Fibroblast of lung (primary cell): ENCODE data around the gene DVL3. TPM values are rescaled to one million over a fixed set of nuclear protein-coding genes. Genes with fewer than 3 reads are reported as not detected.
"Not testable (repeated sequence)": the region's sequence is repeated elsewhere in the genome, so short reads cannot be mapped to it uniquely, and the experiment has no call there.

ENCODE experiments used
- DNase-seq, 2 donors: peaks; one replicate each; pipeline versions ENCODE4 v3.0.0 to v3.0.0-alpha.2; 2010; ENCODE audit warnings: low read depth in 2 of 2
- H2AFZ ChIP-seq: 2 replicates; pipeline ENCODE4 v1.5.1; 2012; ENCODE audit warnings: low read length, control low read depth, inconsistent platforms
- H3K27ac ChIP-seq: 2 replicates; pipeline ENCODE4 v1.5.1; 2011; ENCODE audit warnings: low read length, control low read depth; ENCODE audit not compliant: insufficient read depth
- H3K27me3 ChIP-seq: 2 replicates; pipeline ENCODE4 v1.5.1; 2011; ENCODE audit warnings: mild to moderate bottlenecking, low read length; ENCODE audit not compliant: control insufficient read depth, insufficient read depth
- H3K36me3 ChIP-seq: 2 replicates; pipeline ENCODE4 v1.5.1; 2011; ENCODE audit warnings: low read length; ENCODE audit not compliant: control insufficient read depth, insufficient read depth
- H3K4me1 ChIP-seq: 2 replicates; pipeline ENCODE4 v1.5.1; 2011; ENCODE audit warnings: low read length; ENCODE audit not compliant: control insufficient read depth, insufficient read depth; ENCODE audit errors: extremely low read depth
- H3K4me2 ChIP-seq: 2 replicates; pipeline ENCODE4 v1.5.1; 2011; ENCODE audit warnings: low read length, control low read depth; ENCODE audit not compliant: insufficient read depth; ENCODE audit errors: extremely low read depth
- H3K4me3 ChIP-seq, 4 experiments: fragments of 200-600 bp in 1 of 4; sonication (generic) in 1 of 4; replicated peaks in 1 of 4; 2 replicates each; pipeline ENCODE4 v1.5.1; 2011 to 2016; ENCODE audit warnings: low read length in 4 of 4, low read depth in 3 of 4, mild to moderate bottlenecking in 3 of 4, control low read depth in 2 of 4, inconsistent platforms in 1 of 4, mixed read lengths in 1 of 4; ENCODE audit not compliant: insufficient read depth in 1 of 4; ENCODE audit errors: control extremely low read depth in 1 of 4
- H3K79me2 ChIP-seq: 2 replicates; pipeline ENCODE4 v1.5.1; 2012; ENCODE audit warnings: mild to moderate bottlenecking, low read length, inconsistent platforms; ENCODE audit not compliant: control insufficient read depth, insufficient read depth
- H3K9ac ChIP-seq: 2 replicates; pipeline ENCODE4 v1.5.1; 2011; ENCODE audit warnings: mild to moderate bottlenecking, low read length, control low read depth; ENCODE audit not compliant: insufficient read depth
- H3K9me3 ChIP-seq: 2 replicates; pipeline ENCODE4 v1.5.1; 2012; ENCODE audit warnings: low read depth, low read length; ENCODE audit not compliant: control insufficient read depth, insufficient read depth
- H4K20me1 ChIP-seq: 2 replicates; pipeline ENCODE4 v1.5.1; 2011; ENCODE audit warnings: low read length; ENCODE audit not compliant: control insufficient read depth, insufficient read depth; ENCODE audit errors: extremely low read depth
- CTCF ChIP-seq, 2 donors: IDR thresholded peaks in 1 of 2; conservative IDR thresholded peaks in 1 of 2; 1 replicate in 1 of 2; 2 replicates in 1 of 2; pipeline ENCODE4 v1.5.1; 2011 to 2012; ENCODE audit warnings: low read length in 2 of 2, control low read depth in 1 of 2, inconsistent platforms in 1 of 2, low read depth in 1 of 2, mild to moderate bottlenecking in 1 of 2
- EZH2 ChIP-seq: IDR thresholded peaks from 2 replicates; pipeline ENCODE4 v1.5.1; 2012; ENCODE audit warnings: low read length, control low read depth, mild to moderate bottlenecking; ENCODE audit errors: missing control alignments
- polyA plus RNA-seq, 2 donors: library from polyadenylated mRNA; depleted of rRNA in 1 of 2; stranded (reverse) in 1 of 2; unstranded in 1 of 2; fragments of >200 nt; gene quantifications; 2 replicates each; pipeline ENCODE4 v1.2.1, GENCODE V29; 2011 to 2012; ENCODE audit warnings: missing spikeins in 1 of 2
- total RNA-seq: library from RNA; depleted of rRNA; stranded (reverse); fragments of >200 nt; gene quantifications from 2 replicates; pipeline ENCODE4 v1.2.1, GENCODE V29; 2014

The DVL3 gene
- total and polyA plus RNA-seq, 2 donors (not counting 1 experiment from before 2014, with no cell fraction given) = 19.8 to 33.7 TPM

DNA sequence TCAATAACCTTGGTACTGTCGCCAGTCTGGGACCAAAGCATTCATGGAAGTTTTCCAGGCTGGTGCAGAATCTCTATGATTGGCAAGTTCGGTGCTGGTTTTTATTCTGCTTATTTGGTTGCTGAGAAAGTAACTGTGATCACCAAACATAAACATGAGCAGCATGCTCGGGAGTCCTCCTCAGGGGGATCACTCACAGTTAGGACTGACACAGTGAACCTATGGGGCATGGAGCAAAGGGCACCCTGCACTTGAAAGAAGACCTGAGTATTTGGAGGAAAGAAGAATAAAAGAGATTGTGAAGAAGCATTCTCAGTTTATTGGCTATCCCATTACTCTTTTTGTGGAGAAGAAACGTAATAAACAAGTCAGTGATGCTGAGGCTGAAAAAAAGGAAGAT is 39.2 kb upstream of the DVL3 start:
- H3K4me2 ChIP-seq = no peak overlapping the region
- DNase-seq = no peak
- TF ChIP-seq CTCF (conservative IDR thresholded peaks at IDR 0.05 in 1 of 2, IDR thresholded peaks at IDR 0.05 in 1 of 2; ENCODE audit: low read depth in 1 of 2, low read length in 2 of 2) = no peak
- H4K20me1 ChIP-seq = no peaks in the 10 kb centered on the region
- H3K4me1 ChIP-seq = no peaks in the 10 kb centered on the region
- H3K4me3 ChIP-seq = no peak overlapping the region
- no peaks in the 10 kb centered on the region for H3K79me2 ChIP-seq
- H3K27me3 ChIP-seq = peaks cover 6% of the 10 kb centered on the region
- H3K9ac ChIP-seq = no peak overlapping the region
- no peaks in the 10 kb centered on the region for H3K36me3 ChIP-seq
- no peaks in the 10 kb centered on the region for H3K9me3 ChIP-seq
- H3K27ac ChIP-seq = no peak overlapping the region
- H2AFZ ChIP-seq = no peak overlapping the region

DNA sequence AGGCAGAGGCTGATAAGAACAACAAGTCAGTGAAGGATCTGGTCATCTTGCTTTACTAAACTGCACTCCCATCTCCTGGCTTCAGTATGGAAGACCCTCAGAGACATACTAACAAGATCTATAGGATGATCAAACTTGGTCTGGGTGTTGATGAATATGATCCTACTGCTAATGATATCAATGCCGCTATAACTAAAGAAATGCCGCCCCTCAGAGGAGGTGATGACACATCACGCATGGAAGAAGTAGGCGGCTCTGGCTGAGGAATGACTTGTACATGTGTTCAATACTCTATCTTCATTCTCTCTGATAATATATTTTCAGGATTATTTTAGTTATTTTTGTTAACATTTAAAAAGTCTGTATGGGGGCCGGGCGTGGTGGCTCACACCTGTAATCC is 37.5 kb upstream of the DVL3 start:
- Histone ChIP-seq H3K9me3 (no peaks in the 10 kb centered on the region), H3K4me3 (no peak overlapping the region), H3K79me2 (no peaks in the 10 kb centered on the region), H3K27me3 (peaks cover 4% of the 10 kb centered on the region), H3K4me1 (no peaks in the 10 kb centered on the region), H2AFZ (no peak overlapping the region), H4K20me1 (no peaks in the 10 kb centered on the region), H3K36me3 (no peaks in the 10 kb centered on the region), H3K4me2 (no peak overlapping the region), H3K27ac (no peak overlapping the region), H3K9ac (no peak overlapping the region)
- TF ChIP-seq EZH2 (no peak), CTCF (conservative IDR thresholded peaks at IDR 0.05 in 1 of 2, IDR thresholded peaks at IDR 0.05 in 1 of 2; ENCODE audit: low read depth in 1 of 2, low read length in 2 of 2) (no peak)
- DNase-seq = no peak

- H3K27me3 ChIP-seq, DNase-seq, H3K36me3 ChIP-seq, H4K20me1 ChIP-seq, H3K9ac ChIP-seq, H3K4me3 ChIP-seq, H3K79me2 ChIP-seq, H3K27ac ChIP-seq, H2AFZ ChIP-seq, H3K4me2 ChIP-seq, H3K4me1 ChIP-seq, H3K9me3 ChIP-seq: not testable (repeated sequence)
Measured at GRCh38 chr3:184121031-184121430, 34.1 kb upstream of the DVL3 start.

DNA sequence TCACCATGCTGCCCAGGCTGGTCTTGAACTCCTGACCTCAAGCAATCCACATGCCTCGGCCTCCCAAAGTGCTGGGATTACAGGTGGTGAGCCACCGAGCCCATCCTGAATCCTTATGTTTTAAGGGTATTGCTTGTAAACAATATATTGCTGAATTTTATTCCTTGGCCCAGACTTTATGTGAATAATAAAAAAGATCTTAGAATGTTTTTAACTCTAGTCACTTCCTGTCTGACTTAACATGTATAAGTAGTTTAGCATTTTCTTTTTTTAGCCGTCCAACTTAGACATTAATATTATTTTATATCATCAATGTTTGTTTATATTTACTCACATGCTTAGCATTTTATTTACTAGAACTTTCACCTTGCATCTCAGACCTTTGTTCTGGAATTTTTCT is 29.2 kb upstream of the DVL3 start:
- no peaks in the 10 kb centered on the region for H3K79me2 ChIP-seq
- TF ChIP-seq EZH2 = no peak
- TF ChIP-seq CTCF (conservative IDR thresholded peaks at IDR 0.05 in 1 of 2, IDR thresholded peaks at IDR 0.05 in 1 of 2; ENCODE audit: low read depth in 1 of 2, low read length in 2 of 2) = no peak
- DNase-seq = no peak
- H4K20me1 ChIP-seq = no peaks in the 10 kb centered on the region
- no peaks in the 10 kb centered on the region for H3K36me3 ChIP-seq
- H3K4me2 ChIP-seq = no peak overlapping the region
- H3K4me1 ChIP-seq = no peaks in the 10 kb centered on the region
- no peaks in the 10 kb centered on the region for H3K27me3 ChIP-seq
- H2AFZ ChIP-seq = no peak overlapping the region
- no peak overlapping the region for H3K27ac ChIP-seq
- H3K4me3 ChIP-seq = no peak overlapping the region
- H3K9me3 ChIP-seq = no peaks in the 10 kb centered on the region
- no peak overlapping the region for H3K9ac ChIP-seq
